WTC11 (cell line): Measurements from ENCODE around the gene CRB1.

ENCODE experiments used
- CTCF ChIP-seq: fragments of 200-600 bp; IDR thresholded peaks from 2 replicates; pipeline ENCODE4 v1.8.0; 2022; ENCODE audit warnings: antibody characterized with exemption
- E2F1 ChIP-seq: sonication (generic); formaldehyde crosslinking; IDR thresholded peaks from 2 replicates; pipeline ENCODE4 v1.8.0; 2022; ENCODE audit warnings: mild to moderate bottlenecking, missing genetic modification reagents
- ERG ChIP-seq: fragments of 250-450 bp; sonication (Bioruptor Pico); IDR thresholded peaks from 2 replicates; pipeline ENCODE4 v1.8.0; 2021; ENCODE audit warnings: mild to moderate bottlenecking
- GRHL2 ChIP-seq: fragments of 250-450 bp; sonication (Bioruptor Pico); IDR thresholded peaks from 2 replicates; pipeline ENCODE4 v1.8.0; 2022; ENCODE audit warnings: mild to moderate bottlenecking, moderate library complexity; ENCODE audit not compliant: insufficient replicate concordance, severe bottlenecking
- KAT7 ChIP-seq: sonication (generic); formaldehyde crosslinking; IDR thresholded peaks from 2 replicates; pipeline ENCODE4 v1.8.1; 2023; ENCODE audit warnings: missing genetic modification reagents, mild to moderate bottlenecking, borderline replicate concordance
- TF ChIP-seq, protein P1 (sequence below): sonication (generic); formaldehyde crosslinking; IDR thresholded peaks from 2 replicates; pipeline ENCODE4 v1.8.1; 2022; ENCODE audit warnings: mild to moderate bottlenecking, missing genetic modification reagents, moderate library complexity, borderline replicate concordance

- no peak for TF ChIP-seq CTCF
- TF ChIP-seq, protein P1, sequence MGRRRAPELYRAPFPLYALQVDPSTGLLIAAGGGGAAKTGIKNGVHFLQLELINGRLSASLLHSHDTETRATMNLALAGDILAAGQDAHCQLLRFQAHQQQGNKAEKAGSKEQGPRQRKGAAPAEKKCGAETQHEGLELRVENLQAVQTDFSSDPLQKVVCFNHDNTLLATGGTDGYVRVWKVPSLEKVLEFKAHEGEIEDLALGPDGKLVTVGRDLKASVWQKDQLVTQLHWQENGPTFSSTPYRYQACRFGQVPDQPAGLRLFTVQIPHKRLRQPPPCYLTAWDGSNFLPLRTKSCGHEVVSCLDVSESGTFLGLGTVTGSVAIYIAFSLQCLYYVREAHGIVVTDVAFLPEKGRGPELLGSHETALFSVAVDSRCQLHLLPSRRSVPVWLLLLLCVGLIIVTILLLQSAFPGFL (CRISPR knock-in tag) = no peak
- TF ChIP-seq GRHL2 (CRISPR knock-in tag) = no peak
- no peak for TF ChIP-seq KAT7 (CRISPR knock-in tag)
- no peak for TF ChIP-seq E2F1 (CRISPR knock-in tag)
- no peak for TF ChIP-seq ERG (CRISPR knock-in tag)
Measured at GRCh38 chr1:197303463-197303862, 35.4 kb downstream of the CRB1 start.
